GM23338 (cell line): ENCODE measurements around the gene JARID2.

Experiments used
- CREB1 ChIP-seq: fragments of 250-450 bp; sonication (Bioruptor Pico); IDR thresholded peaks from 2 replicates; pipeline ENCODE4 v1.5.0; 2020; ENCODE audit warnings: low read depth, mild to moderate bottlenecking, moderate library complexity
- EZH2 ChIP-seq: fragments of 200-600 bp; sonication (generic); IDR thresholded peaks from one replicate; pipeline ENCODE4 v1.8.0; 2017; ENCODE audit warnings: antibody characterized with exemption, mild to moderate bottlenecking, low read depth; ENCODE audit not compliant: unreplicated experiment
- EZH2phosphoT487 ChIP-seq: fragments of 200-600 bp; sonication (generic); IDR thresholded peaks from one replicate; pipeline ENCODE4 v1.8.1; 2018; ENCODE audit warnings: antibody characterized with exemption; ENCODE audit not compliant: unreplicated experiment
- JUNB ChIP-seq: IDR thresholded peaks from one replicate; pipeline ENCODE4 v1.6.1; 2016; ENCODE audit warnings: antibody characterized with exemption; ENCODE audit not compliant: unreplicated experiment
- POLR2AphosphoS5 ChIP-seq: IDR thresholded peaks from 2 replicates; pipeline ENCODE4 v1.6.1; 2016; ENCODE audit warnings: antibody characterized with exemption, low read depth
- STAT1 ChIP-seq: IDR thresholded peaks from one replicate; pipeline ENCODE4 v1.6.1; 2016; ENCODE audit warnings: antibody characterized with exemption; ENCODE audit not compliant: unreplicated experiment
- ZNF114 ChIP-seq: fragments of 250-450 bp; sonication (Bioruptor Pico); IDR thresholded peaks from 2 replicates; pipeline ENCODE4 v1.5.0; 2020; ENCODE audit warnings: mild to moderate bottlenecking, moderate library complexity
- ZNF331 ChIP-seq: fragments of 250-450 bp; sonication (Bioruptor Pico); IDR thresholded peaks from 2 replicates; pipeline ENCODE4 v1.5.0; 2020; ENCODE audit warnings: low read depth, mild to moderate bottlenecking, moderate library complexity
- TF ChIP-seq, protein P1 (sequence below), 2 experiments: fragments of 200-600 bp in 1 of 2; sonication (generic) in 1 of 2; conservative IDR thresholded peaks; 2 replicates each; pipeline versions ENCODE4 v1.5.1 to v1.6.1; 2016 to 2017; ENCODE audit warnings: antibody characterized with exemption in 2 of 2, low read depth in 2 of 2, mild to moderate bottlenecking in 2 of 2, moderate library complexity in 1 of 2
- TF ChIP-seq, protein P2 (sequence below): IDR thresholded peaks from 2 replicates; pipeline ENCODE4 v1.6.1; 2016; ENCODE audit warnings: antibody characterized with exemption
- TF ChIP-seq, protein P3 (sequence below): IDR thresholded peaks from one replicate; pipeline ENCODE4 v1.6.1; 2018; ENCODE audit warnings: antibody characterized with exemption; ENCODE audit not compliant: unreplicated experiment

DNA sequence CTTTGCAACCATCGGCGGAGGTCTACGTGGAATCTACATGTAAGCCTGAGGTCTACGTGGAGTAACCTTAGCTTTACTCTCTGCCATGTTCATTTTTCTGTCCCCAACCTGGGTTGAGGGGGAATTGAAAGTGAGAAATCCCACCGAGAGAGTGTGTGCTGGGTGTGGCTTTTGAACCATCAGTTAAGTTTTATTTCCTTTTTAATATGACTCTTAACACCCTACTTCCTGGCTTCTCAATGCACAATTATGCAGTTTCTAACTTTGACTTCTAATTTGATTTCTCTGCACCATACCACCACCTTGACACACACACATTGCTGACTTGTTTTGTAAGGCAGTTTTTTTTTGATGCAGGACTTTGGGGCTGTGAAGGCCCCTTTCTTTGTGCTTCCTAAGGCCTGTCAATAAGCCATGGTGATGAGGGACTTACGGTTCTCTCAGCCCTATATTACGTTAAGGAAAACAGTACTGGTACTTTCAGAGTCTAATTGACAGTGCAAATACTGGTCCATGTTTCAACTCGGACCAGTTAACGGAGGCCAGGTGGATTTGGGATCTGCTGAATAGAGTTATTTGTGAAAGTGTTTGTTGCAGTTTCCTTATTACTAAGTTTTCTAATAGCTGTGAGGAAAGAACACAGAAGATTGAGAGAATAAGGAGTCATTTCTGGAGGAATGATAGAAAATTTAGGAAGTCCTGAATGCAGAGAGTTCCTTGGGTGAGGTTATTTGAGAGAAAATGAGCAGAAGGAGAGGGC lies 206.5 kb downstream of the JARID2 start:
- TF ChIP-seq, protein P1, sequence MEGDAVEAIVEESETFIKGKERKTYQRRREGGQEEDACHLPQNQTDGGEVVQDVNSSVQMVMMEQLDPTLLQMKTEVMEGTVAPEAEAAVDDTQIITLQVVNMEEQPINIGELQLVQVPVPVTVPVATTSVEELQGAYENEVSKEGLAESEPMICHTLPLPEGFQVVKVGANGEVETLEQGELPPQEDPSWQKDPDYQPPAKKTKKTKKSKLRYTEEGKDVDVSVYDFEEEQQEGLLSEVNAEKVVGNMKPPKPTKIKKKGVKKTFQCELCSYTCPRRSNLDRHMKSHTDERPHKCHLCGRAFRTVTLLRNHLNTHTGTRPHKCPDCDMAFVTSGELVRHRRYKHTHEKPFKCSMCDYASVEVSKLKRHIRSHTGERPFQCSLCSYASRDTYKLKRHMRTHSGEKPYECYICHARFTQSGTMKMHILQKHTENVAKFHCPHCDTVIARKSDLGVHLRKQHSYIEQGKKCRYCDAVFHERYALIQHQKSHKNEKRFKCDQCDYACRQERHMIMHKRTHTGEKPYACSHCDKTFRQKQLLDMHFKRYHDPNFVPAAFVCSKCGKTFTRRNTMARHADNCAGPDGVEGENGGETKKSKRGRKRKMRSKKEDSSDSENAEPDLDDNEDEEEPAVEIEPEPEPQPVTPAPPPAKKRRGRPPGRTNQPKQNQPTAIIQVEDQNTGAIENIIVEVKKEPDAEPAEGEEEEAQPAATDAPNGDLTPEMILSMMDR (conservative IDR thresholded peaks at IDR 0.05; ENCODE audit: low read depth in 2 of 2): no peak
- TF ChIP-seq EZH2: no peak
- TF ChIP-seq POLR2AphosphoS5: no peak
- TF ChIP-seq EZH2phosphoT487: no peak
- TF ChIP-seq CREB1 (CRISPR knock-in tag): no peak
- no peak for TF ChIP-seq JUNB
- TF ChIP-seq, protein P2, sequence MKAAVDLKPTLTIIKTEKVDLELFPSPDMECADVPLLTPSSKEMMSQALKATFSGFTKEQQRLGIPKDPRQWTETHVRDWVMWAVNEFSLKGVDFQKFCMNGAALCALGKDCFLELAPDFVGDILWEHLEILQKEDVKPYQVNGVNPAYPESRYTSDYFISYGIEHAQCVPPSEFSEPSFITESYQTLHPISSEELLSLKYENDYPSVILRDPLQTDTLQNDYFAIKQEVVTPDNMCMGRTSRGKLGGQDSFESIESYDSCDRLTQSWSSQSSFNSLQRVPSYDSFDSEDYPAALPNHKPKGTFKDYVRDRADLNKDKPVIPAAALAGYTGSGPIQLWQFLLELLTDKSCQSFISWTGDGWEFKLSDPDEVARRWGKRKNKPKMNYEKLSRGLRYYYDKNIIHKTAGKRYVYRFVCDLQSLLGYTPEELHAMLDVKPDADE: no peak
- TF ChIP-seq ZNF331 (CRISPR knock-in tag): no peak
- TF ChIP-seq, protein P3, sequence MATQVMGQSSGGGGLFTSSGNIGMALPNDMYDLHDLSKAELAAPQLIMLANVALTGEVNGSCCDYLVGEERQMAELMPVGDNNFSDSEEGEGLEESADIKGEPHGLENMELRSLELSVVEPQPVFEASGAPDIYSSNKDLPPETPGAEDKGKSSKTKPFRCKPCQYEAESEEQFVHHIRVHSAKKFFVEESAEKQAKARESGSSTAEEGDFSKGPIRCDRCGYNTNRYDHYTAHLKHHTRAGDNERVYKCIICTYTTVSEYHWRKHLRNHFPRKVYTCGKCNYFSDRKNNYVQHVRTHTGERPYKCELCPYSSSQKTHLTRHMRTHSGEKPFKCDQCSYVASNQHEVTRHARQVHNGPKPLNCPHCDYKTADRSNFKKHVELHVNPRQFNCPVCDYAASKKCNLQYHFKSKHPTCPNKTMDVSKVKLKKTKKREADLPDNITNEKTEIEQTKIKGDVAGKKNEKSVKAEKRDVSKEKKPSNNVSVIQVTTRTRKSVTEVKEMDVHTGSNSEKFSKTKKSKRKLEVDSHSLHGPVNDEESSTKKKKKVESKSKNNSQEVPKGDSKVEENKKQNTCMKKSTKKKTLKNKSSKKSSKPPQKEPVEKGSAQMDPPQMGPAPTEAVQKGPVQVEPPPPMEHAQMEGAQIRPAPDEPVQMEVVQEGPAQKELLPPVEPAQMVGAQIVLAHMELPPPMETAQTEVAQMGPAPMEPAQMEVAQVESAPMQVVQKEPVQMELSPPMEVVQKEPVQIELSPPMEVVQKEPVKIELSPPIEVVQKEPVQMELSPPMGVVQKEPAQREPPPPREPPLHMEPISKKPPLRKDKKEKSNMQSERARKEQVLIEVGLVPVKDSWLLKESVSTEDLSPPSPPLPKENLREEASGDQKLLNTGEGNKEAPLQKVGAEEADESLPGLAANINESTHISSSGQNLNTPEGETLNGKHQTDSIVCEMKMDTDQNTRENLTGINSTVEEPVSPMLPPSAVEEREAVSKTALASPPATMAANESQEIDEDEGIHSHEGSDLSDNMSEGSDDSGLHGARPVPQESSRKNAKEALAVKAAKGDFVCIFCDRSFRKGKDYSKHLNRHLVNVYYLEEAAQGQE: no peak
- no peak for TF ChIP-seq STAT1
- TF ChIP-seq ZNF114 (CRISPR knock-in tag): no peak
